CMK (cell line): ENCODE measurements around the gene AGAP1.

Experiments used
- DNase-seq: peaks from one replicate; pipeline ENCODE4 v3.0.0-alpha.2; 2010; ENCODE audit warnings: low read depth

Gene AGAP1

GRCh38 chr2:235489897-235490296 lies 3.9 kb upstream of the AGAP1 start:
- DNase-seq, result no peak

- no peak for DNase-seq
Measured at GRCh38 chr2:235492850-235493344, 946 bp upstream of the AGAP1 start.

GRCh38 chr2:235493402-235493774 lies 455 bp upstream of the AGAP1 start:
- no peak for DNase-seq

- DNase-seq, result no peak
Measured at GRCh38 chr2:235494716-235495372, 1.0 kb downstream of the AGAP1 start.

DNA sequence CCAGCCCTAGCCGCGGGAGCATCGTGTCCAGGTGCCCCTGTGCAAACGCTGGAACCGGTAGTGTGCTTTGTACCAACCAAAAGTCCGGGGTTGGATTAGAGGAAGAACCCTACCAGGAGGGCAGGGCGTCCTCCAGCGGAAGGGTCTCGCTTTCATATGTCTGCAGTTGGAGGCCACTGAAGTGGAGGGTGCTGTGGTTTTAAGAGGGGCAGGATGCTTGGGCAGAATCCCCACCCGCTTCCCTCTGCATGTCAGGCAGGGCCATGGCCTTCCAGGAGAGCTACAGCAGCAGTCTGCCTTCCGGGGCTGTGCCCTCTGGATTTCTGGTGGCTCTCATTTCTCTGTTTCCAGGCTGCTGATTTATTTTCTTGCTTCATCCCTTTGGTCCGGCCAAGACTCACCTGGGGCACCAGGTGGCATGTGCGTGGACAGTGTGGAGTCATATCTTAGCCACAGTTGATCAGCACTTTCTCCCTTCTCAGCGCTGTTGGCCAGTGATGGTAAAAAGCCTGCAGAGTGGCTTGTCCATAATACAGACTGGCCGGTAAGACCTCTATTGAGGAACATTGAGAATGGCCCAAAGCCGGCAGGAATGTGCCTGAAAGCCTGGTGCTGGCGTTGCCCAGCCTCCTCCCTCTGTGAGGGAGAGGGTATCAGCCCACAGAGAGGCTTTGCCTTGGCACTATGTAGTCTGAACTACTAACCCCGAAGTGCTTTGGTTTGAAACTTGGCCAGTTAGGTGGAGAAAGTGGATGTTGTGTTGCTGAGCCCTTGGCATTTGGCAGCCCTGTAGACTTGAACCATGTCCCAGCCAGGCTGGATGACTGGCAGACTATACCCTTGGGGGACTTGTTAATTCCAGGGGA lies 1.8 kb downstream of the AGAP1 start:
- DNase-seq, result no peak

DNA sequence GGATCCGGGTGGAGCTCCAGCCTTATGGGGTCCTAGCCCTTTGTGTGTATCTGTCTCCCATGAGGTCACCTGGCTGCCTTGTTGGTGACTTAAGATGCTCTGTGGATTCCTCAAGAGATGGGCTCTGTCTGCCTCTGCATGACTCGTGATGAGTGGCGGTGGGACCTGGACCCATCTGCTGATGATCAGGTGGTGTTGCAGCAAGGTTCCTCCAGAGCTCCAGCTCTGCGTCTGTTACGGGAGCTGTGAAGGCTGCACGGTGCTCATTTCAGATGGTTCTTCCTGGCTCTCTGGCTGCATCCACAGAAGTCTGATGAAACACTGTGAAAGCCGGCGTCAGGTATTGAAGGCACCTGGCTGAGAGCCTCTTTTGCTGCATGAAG lies 2.4 kb downstream of the AGAP1 start:
- DNase-seq, result no peak

DNA sequence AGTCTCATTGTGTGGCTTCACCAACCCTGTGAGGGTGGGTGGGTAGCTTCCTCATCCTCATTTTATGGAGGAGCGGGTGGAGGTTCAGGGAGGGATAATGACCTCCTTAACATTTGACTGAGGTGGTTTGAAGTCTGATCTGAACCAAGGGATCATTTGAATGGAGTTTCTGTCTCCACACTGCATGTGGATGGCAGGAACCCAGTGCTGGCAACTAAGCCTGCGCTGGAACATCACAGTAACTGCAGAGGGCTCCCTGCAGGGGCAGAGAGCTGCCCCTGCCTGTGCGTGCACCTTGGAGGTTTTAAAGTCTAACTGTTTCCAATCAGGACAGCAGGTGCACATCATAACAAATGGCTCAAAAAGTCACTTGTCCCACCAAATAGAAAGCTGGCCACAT lies 3.3 kb downstream of the AGAP1 start:
- no peak for DNase-seq

DNA sequence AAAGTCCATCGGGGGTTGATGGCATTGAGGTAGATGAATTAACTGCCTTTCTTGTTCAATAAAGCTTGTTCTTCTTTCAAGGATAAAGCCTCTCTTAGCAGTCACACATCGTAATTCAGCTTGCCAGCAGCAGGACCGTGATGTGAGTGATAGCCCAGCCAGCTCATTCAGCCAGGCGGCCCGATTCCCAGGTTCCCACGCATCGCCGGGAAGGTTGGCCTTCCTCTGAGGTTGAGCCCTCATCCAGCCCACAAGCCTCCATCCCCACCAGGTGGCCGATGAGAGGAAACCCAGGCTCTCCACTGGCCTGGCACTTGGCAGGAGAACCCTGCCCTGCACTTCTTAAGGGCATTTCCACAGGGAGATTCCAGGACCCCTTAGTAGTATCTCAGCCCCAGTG lies 4.7 kb downstream of the AGAP1 start:
- no peak for DNase-seq

- DNase-seq, result no peak
Measured at GRCh38 chr2:235498946-235499812, 5.3 kb downstream of the AGAP1 start.

DNA sequence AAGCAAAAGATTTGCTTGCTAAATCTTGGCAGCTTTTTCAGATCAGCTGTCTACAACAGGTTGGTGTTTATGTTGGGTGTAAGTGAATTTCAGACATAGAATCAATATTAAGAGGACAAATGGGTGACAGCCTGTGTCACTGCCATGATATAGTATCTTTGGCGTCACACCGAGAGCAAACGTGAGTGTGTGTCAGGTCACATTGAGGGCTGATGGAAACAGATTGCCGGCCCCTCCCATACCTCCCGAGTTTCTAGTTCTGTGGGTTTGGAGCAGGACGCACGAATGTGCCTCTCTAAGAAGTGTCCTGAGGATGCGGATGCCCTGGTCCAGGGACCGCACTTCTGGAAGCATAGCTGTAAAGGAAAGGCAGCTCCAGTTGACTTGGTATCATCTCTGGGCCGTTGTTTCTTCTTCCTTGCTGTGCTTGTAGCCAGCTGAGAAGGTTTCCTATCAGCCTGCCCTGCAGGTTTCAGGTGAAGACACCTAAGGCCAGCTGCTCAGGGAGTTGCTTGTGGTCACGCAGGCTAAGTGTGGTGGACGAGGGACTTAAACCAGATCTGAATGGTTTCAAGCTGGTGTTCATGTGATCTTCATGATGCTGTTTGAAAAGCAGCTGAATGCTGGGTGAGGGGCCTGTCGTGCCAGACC lies 6.4 kb downstream of the AGAP1 start:
- DNase-seq, result no peak

DNA sequence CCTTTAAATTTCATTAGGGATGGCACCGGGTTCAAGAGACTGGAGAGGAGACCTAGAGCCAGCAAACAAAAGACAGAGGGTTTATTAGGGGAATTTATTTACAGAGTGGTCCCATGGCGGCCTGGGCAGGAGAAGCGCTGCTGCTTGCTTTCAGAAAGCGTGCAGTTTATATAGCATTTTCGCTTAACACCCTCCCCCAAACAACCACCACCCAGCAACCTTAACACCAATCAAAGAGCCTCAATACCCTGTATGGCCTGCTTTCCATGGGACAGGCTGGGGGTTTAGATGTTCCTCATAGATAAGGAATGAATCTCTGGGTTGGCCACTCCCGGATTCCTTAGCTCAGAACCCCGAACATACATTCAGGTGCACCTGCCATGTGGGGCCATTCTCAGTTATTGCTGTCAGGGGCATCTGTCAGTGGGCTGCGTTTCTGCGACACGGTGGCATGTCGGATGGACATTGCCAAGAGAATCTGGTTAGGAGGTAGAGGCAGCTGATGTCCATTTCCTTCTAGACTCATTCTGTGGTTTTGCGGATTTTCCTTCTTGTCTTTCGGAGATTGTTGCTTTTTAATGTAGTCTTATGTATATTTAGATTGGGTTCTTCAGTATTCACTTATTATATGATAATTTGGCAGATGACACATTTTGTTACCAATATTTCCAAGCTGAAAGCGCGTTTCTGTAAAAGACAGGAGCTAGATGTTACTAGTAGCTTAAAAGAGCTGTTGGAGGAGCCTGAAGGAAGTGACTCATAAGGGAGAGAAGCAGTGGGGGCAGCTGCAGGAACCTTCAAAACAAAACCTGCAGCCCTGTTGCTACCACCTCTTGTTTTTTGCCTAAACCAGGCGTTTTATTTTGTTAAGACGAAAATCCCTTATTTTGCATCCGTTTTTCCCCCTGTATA lies 7.2 kb downstream of the AGAP1 start:
- no peak for DNase-seq

- DNase-seq, result no peak
Measured at GRCh38 chr2:235501673-235502031, 7.8 kb downstream of the AGAP1 start.

DNA sequence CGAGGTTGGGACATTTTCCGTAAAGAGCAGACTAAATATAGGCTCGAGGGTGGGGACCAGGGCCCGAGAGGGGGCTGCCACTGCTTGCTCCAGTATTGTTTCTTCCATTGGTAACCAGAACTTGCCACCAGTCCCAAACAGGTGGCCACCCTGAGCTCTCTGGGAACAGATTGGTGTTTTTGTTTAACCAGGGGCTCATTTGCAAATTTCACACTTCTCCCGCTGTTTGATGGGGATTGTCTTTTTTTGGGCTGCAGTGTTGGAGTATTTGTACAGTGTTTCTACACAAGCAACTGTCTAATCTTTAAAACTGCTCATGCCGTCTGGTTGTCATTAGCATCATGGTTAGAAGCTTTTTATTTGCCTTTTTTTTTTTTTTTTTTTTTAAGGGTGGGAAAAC lies 8.5 kb downstream of the AGAP1 start:
- no peak for DNase-seq

DNA sequence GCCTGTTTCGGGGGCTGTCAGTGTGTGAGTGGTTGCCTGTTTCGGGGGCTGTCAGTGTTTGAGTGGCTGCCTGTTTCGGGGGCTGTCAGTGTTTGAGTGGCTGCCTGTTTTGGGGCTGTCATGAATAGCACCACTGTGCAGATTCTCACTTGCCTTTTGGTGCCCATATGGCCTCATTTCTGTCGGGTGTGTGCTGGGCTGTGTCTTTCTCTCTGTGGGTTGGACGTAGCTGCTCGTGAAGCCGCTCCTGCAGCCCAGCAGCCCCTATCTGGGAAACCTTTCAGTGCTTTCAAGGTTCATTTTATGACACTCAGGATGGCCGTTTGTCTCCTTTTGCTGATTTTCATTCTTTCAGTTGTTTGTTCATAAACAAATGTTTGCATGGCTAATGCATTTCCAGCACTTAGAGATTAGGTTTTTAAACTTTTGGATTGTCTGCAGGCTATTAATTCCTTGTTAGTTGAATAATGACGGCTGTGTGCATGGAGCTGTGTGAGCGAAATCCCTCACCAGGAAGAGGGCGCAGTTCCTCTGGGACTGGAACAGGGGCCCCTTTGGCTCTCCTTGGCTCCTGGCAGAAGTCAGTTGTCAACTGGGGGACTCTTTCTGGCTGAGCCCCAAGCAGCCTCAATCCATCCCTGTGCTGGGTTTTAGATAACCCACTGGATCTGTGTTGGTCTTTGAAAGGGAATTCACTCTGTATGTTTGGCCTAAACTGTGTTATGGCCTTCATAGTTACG lies 10.8 kb downstream of the AGAP1 start:
- DNase-seq, result no peak

- no peak for DNase-seq
Measured at GRCh38 chr2:235505181-235505741, 11.4 kb downstream of the AGAP1 start.

DNA sequence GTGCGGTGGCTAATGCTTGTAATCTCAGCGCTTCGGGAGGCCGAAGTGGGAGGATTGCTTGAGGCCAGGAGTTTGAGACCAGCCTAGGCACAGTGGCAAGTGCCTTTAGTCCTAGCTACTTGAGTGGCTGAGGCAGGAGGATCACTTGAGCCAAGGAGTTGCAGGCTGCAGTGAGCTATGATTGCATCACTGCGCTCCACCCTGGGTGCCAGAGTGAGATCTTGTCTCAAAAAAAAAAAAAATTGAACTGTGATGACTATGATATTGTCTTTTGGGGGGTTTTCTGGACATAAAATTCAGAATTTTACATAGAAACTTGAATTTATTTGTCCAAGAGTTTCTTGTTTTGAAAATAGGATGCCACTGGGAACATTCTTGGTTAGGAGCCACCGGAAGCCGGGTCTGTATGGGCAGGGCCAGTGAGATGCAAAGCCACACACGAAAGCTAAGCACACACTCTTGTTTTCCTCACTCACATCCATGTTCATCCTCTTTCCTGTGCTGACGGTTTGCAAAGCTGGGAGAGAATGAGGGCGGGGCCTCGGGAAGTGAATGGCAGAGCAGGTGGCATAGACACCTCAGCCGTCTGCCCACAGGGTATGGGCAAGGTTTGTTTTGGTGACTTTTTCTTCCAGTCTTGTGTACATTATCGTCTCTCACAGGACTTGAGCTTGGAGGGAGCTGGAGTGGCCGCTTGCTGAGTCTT lies 12.6 kb downstream of the AGAP1 start:
- DNase-seq, result no peak

GRCh38 chr2:235506997-235507615 lies 13.3 kb downstream of the AGAP1 start:
- DNase-seq, result no peak

DNA sequence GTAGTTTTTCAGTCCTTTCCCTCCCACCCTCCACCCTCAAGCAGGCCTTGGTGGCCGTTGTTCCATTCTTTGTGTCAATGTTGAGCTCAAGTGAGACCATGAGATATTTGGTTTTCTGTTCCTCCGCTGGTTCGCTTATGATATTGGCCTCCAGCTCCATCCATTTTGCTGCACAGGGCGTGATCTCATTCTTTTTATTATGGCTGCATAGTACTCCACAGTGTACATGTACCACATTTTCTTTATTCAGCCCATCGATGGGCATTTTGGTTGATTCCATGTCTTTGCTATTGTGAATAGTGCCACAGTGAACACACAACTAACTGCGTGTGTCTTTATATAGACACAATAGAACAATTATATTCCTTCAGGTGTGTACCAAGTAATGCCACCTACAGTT lies 14.1 kb downstream of the AGAP1 start:
- DNase-seq, result no peak
